CD4-positive, alpha-beta memory T cell (primary cell): ENCODE data around the gene ZNF155. TPM values are rescaled to one million over a fixed set of nuclear protein-coding genes. Genes with fewer than 3 reads are reported as not detected.
"Not testable (repeated sequence)": the region's sequence is repeated elsewhere in the genome, so short reads cannot be mapped to it uniquely, and the experiment has no call there.

Experiments
- CTCF ChIA-PET: fragments of 350-600 bp; sonication (Branson Sonifier 250); formaldehyde crosslinking; loops from one replicate; lab custom pipeline; 2021; ENCODE audit warnings: inconsistent platforms; ENCODE audit not compliant: partially characterized antibody; lab: Charles Lee
- POLR2A ChIA-PET: fragments of 350-600 bp; sonication (Branson Sonifier 250); formaldehyde crosslinking; loops from one replicate; lab custom pipeline; 2021; ENCODE audit not compliant: partially characterized antibody; lab: Charles Lee
- DNase-seq, 5 donors: peaks; one replicate each; pipeline versions ENCODE4 v3.0.0 to v3.0.0-alpha.2; 2020 to 2022; ENCODE audit warnings: mixed read lengths in 1 of 5
- H3K27ac ChIP-seq: one replicate; pipeline ENCODE4 v1.7.0; 2013; ENCODE audit warnings: low read depth, low read length
- H3K27me3 ChIP-seq: 2 replicates; pipeline ENCODE4 v1.7.0; 2013; ENCODE audit warnings: mild to moderate bottlenecking, low read length, moderate library complexity; ENCODE audit not compliant: insufficient read depth
- H3K36me3 ChIP-seq: 2 replicates; pipeline ENCODE4 v1.7.0; 2013; ENCODE audit warnings: mild to moderate bottlenecking, low read length, moderate library complexity; ENCODE audit not compliant: insufficient read depth
- H3K4me1 ChIP-seq: 2 replicates; pipeline ENCODE4 v1.7.0; 2013; ENCODE audit warnings: mild to moderate bottlenecking, low read length, moderate library complexity; ENCODE audit not compliant: insufficient read depth
- H3K4me3 ChIP-seq, 2 donors: one replicate each; pipeline ENCODE4 v1.7.0; 2013; ENCODE audit warnings: low read length in 2 of 2, mild to moderate bottlenecking in 1 of 2
- H3K9me3 ChIP-seq, 2 donors: one replicate each; pipeline ENCODE4 v1.7.0; 2013; ENCODE audit warnings: low read length in 2 of 2, control low read depth in 1 of 2; ENCODE audit not compliant: control insufficient read depth in 1 of 2
- H3K27ac Mint-ChIP-seq, 7 donors: one replicate each; pipeline ENCODE4 v1.8.0; 2020 to 2021; ENCODE audit warnings: mixed read lengths in 7 of 7, mild to moderate bottlenecking in 6 of 7, inconsistent platforms in 3 of 7, moderate library complexity in 3 of 7
- H3K27me3 Mint-ChIP-seq, 2 donors: one replicate each; pipeline ENCODE4 v1.8.0; 2020 to 2021; ENCODE audit warnings: mixed read lengths in 2 of 2
- H3K36me3 Mint-ChIP-seq, 2 donors: one replicate each; pipeline ENCODE4 v1.8.0; 2020 to 2021; ENCODE audit warnings: mixed read lengths in 2 of 2, inconsistent platforms in 1 of 2, mild to moderate bottlenecking in 1 of 2
- H3K4me1 Mint-ChIP-seq, 4 donors: one replicate each; pipeline ENCODE4 v1.8.0; 2020 to 2021; ENCODE audit warnings: mixed read lengths in 4 of 4, mild to moderate bottlenecking in 1 of 4
- H3K4me3 Mint-ChIP-seq, 8 donors: one replicate each; pipeline ENCODE4 v1.8.0; 2020 to 2021; ENCODE audit warnings: mixed read lengths in 8 of 8, mild to moderate bottlenecking in 7 of 8, moderate library complexity in 6 of 8, inconsistent platforms in 3 of 8
- H3K9me3 Mint-ChIP-seq, 8 donors: one replicate each; pipeline ENCODE4 v1.8.0; 2020 to 2021; ENCODE audit warnings: mixed read lengths in 8 of 8, mild to moderate bottlenecking in 5 of 8, inconsistent platforms in 3 of 8, moderate library complexity in 1 of 8
- intact Hi-C: fragments of 100-400 bp; cut with micrococcal nuclease; formaldehyde crosslinking; loops from one replicate; pipeline ENCODE4 v1.15.1; 2023
- polyA plus RNA-seq, 2 donors: library from polyadenylated mRNA; unstranded; fragments of 300-500 nt; fragmentation: Illumina TruSeq; gene quantifications; one replicate each; pipeline ENCODE4 v1.2.3, GENCODE V29; 2021
- total RNA-seq, 2 experiments: library from RNA; stranded (reverse); gene quantifications; one replicate each; pipeline ENCODE4 v1.2.3, GENCODE V29; 2021

Gene ZNF155
- total and polyA plus RNA-seq, 4 experiments from 2014 or later = 2.4 to 14.1 (median 8.6) TPM

- H3K27ac Mint-ChIP-seq, H3K36me3 ChIP-seq, H3K4me3 Mint-ChIP-seq, H3K4me1 ChIP-seq, POLR2A ChIA-PET, intact Hi-C loops, CTCF ChIA-PET, H3K9me3 ChIP-seq, DNase-seq, H3K27me3 ChIP-seq, H3K27ac ChIP-seq, H3K4me3 ChIP-seq: not testable (repeated sequence)
- peaks cover 28% of the 10 kb centered on the region in 2 donors for H3K27me3 Mint-ChIP-seq
- peaks cover 5 to 56% (median 46%) of the 10 kb centered on the region in 8 donors for H3K9me3 Mint-ChIP-seq
- H3K36me3 Mint-ChIP-seq = peaks cover 16 to 24% of the 10 kb centered on the region in 2 donors
- H3K4me1 Mint-ChIP-seq = peaks cover 5 to 18% (median 10%) of the 10 kb centered on the region in 4 donors
These were observed 36.6 kb upstream of the ZNF155 start for GRCh38 chr19:43947412-43947811.

- H3K27ac ChIP-seq, POLR2A ChIA-PET, CTCF ChIA-PET, DNase-seq, H3K4me1 ChIP-seq, H3K9me3 ChIP-seq, H3K36me3 ChIP-seq, H3K4me3 ChIP-seq, H3K27me3 ChIP-seq: not testable (repeated sequence)
- H3K9me3 Mint-ChIP-seq = peaks cover 7 to 61% (median 47%) of the 10 kb centered on the region in 8 donors
- H3K4me1 Mint-ChIP-seq = peaks cover 5 to 18% (median 10%) of the 10 kb centered on the region in 4 donors
- H3K27ac Mint-ChIP-seq = peak overlapping the region in 1 of 7 donors; percentile 16
- intact Hi-C loops = loop anchor here (2.0 kb wide), 1 partner anchor 15 kb away; the partner anchor contains the start of gene ZNF45
- peaks cover 18 to 24% of the 10 kb centered on the region in 2 donors for H3K36me3 Mint-ChIP-seq
- H3K4me3 Mint-ChIP-seq = peak overlapping the region in 7 of 8 donors; percentile 16 to 74 (median 32)
- peaks cover 23 to 26% of the 10 kb centered on the region in 2 donors for H3K27me3 Mint-ChIP-seq
These were observed 34.2 kb upstream of the ZNF155 start for GRCh38 chr19:43949803-43950202.

- Mint-ChIP-seq H3K27ac (peak within 1 kb of the TSS in 6 of 7 donors; percentile 36 to 92 (median 86)), H3K4me3 (peak within 1 kb of the TSS; percentile 94 to 98 (median 96)), H3K36me3 (peaks cover 23 to 24% of the 10 kb centered on the region in 2 donors), H3K4me1 (peaks cover 5 to 18% (median 10%) of the 10 kb centered on the region in 4 donors), H3K27me3 (peaks cover 16 to 18% of the 10 kb centered on the region in 2 donors), H3K9me3 (peaks cover 6 to 58% (median 48%) of the 10 kb centered on the region in 8 donors)
- peak; percentile 38 to 44 (median 43) for DNase-seq
- CTCF ChIA-PET = interaction anchor here (1.0 kb wide), 1 partner anchor 10 kb away, joined by 3 read pairs; no protein-coding TSS in a partner anchor
- Histone ChIP-seq H3K4me3 (peak within 1 kb of the TSS; percentile 66 to 92), H3K9me3 (no peaks in the 10 kb centered on the region), H3K36me3 (no peaks in the 10 kb centered on the region), H3K4me1 (peaks cover 10% of the 10 kb centered on the region), H3K27me3 (no peaks in the 10 kb centered on the region), H3K27ac (peak within 1 kb of the TSS; percentile 23)
- intact Hi-C loops = loop anchor here (2.0 kb wide), 1 partner anchor 16 kb away; the partner anchor contains the start of gene ZNF45
- POLR2A ChIA-PET = interaction anchor here (0.7 to 3.4 kb wide), 6 partner anchors 16 to 144 kb away, joined by 3 to 26 read pairs (median 3); partner anchors contain the start of genes ZNF155, ZNF222, ZNF230 and ZNF45
These were observed 32.9 kb upstream of the ZNF155 start, which contains the start of gene ZNF221 for GRCh38 chr19:43950834-43951645. Gene ZNF221 (plus strand): TSS chr19:43951228. CDS start chr19:43962727, 11,499 bp downstream.

- peaks cover 0 to 5% (median under 1%) of the 10 kb centered on the region in 4 donors for H3K4me1 Mint-ChIP-seq
- no peaks in the 10 kb centered on the region for H3K9me3 ChIP-seq
- CTCF ChIA-PET = no interaction called here
- H3K27me3 Mint-ChIP-seq = peaks cover 3 to 7% of the 10 kb centered on the region in 2 donors
- H3K4me1 ChIP-seq = no peaks in the 10 kb centered on the region
- POLR2A ChIA-PET = no interaction called here
- peaks cover 3 to 55% (median 45%) of the 10 kb centered on the region in 8 donors for H3K9me3 Mint-ChIP-seq
- no peaks in the 10 kb centered on the region for H3K27me3 ChIP-seq
- no peak overlapping the region for H3K4me3 Mint-ChIP-seq
- no peaks in the 10 kb centered on the region for H3K36me3 ChIP-seq
- no peak overlapping the region for H3K27ac ChIP-seq
- no peak overlapping the region for H3K27ac Mint-ChIP-seq
- DNase-seq = no peak
- H3K36me3 Mint-ChIP-seq = peaks cover 12 to 30% of the 10 kb centered on the region in 2 donors
- intact Hi-C loops = no loop called here
- no peak overlapping the region for H3K4me3 ChIP-seq
These were observed 27.2 kb upstream of the ZNF155 start for GRCh38 chr19:43956827-43957226.

- intact Hi-C loops = no loop called here
- Mint-ChIP-seq H3K4me1 (no peaks in the 10 kb centered on the region), H3K27ac (no peak overlapping the region), H3K36me3 (peaks cover 16 to 36% of the 10 kb centered on the region in 2 donors), H3K9me3 (peaks cover 3 to 66% (median 48%) of the 10 kb centered on the region in 8 donors), H3K4me3 (no peak overlapping the region), H3K27me3 (peaks cover 0 to 3% of the 10 kb centered on the region in 2 donors)
- no peak overlapping the region for H3K4me3 ChIP-seq
- CTCF ChIA-PET = no interaction called here
- no peaks in the 10 kb centered on the region for H3K9me3 ChIP-seq
- no peak for DNase-seq
- no peak overlapping the region for H3K27ac ChIP-seq
- no peaks in the 10 kb centered on the region for H3K36me3 ChIP-seq
- POLR2A ChIA-PET = no interaction called here
- no peaks in the 10 kb centered on the region for H3K27me3 ChIP-seq
- H3K4me1 ChIP-seq = no peaks in the 10 kb centered on the region
These were observed 26.1 kb upstream of the ZNF155 start for GRCh38 chr19:43957891-43958290.

GRCh38 chr19:43960411-43960810 is 23.6 kb upstream of the ZNF155 start:
- H3K9me3 Mint-ChIP-seq = peaks cover 0 to 79% (median 62%) of the 10 kb centered on the region in 8 donors
- no peak overlapping the region for H3K27ac Mint-ChIP-seq
- Histone ChIP-seq H3K4me1 (no peaks in the 10 kb centered on the region), H3K9me3 (no peaks in the 10 kb centered on the region), H3K27me3 (no peaks in the 10 kb centered on the region), H3K4me3 (no peak overlapping the region), H3K36me3 (no peaks in the 10 kb centered on the region), H3K27ac (no peak overlapping the region)
- ChIA-PET CTCF (no interaction called here), POLR2A (no interaction called here)
- peaks cover 32 to 51% of the 10 kb centered on the region in 2 donors for H3K36me3 Mint-ChIP-seq
- H3K4me1 Mint-ChIP-seq = no peaks in the 10 kb centered on the region
- H3K27me3 Mint-ChIP-seq = peaks cover 0 to 3% of the 10 kb centered on the region in 2 donors
- no peak for DNase-seq
- intact Hi-C loops = no loop called here
- no peak overlapping the region for H3K4me3 Mint-ChIP-seq

GRCh38 chr19:43966079-43966694 is 17.8 kb upstream of the ZNF155 start:
- Mint-ChIP-seq H3K36me3 (peaks cover 54 to 61% of the 10 kb centered on the region in 2 donors), H3K27me3 (peaks cover 0 to 1% of the 10 kb centered on the region in 2 donors), H3K9me3 (peaks cover 11 to 91% (median 80%) of the 10 kb centered on the region in 8 donors), H3K4me3 (no peak overlapping the region), H3K27ac (no peak overlapping the region), H3K4me1 (no peaks in the 10 kb centered on the region)
- Histone ChIP-seq H3K4me1 (no peaks in the 10 kb centered on the region), H3K27me3 (no peaks in the 10 kb centered on the region), H3K9me3 (peaks cover 0 to 36% of the 10 kb centered on the region in 2 donors), H3K36me3 (no peaks in the 10 kb centered on the region), H3K4me3 (no peak overlapping the region), H3K27ac (no peak overlapping the region)
- ChIA-PET CTCF (no interaction called here), POLR2A (no interaction called here)
- intact Hi-C loops = no loop called here
- no peak for DNase-seq
